NB4 (cell line): Measurements from ENCODE around the gene PEX11A.

ENCODE experiments used
- DNase-seq: peaks from one replicate; pipeline ENCODE4 v3.0.0; 2010; ENCODE audit warnings: low read depth
- H3K4me3 ChIP-seq: one replicate; pipeline ENCODE4 v1.5.1; 2011; ENCODE audit warnings: mild to moderate bottlenecking, low read depth, low read length, moderate library complexity
- CTCF ChIP-seq: IDR thresholded peaks from one replicate; pipeline ENCODE4 v1.5.1; 2012; ENCODE audit warnings: low read depth, low read length
- MYC ChIP-seq: IDR thresholded peaks from 2 replicates; pipeline ENCODE4 v1.6.1; 2011; ENCODE audit warnings: low read depth, low read length
- POLR2A ChIP-seq: IDR thresholded peaks from 2 replicates; pipeline ENCODE4 v1.6.1; 2011; ENCODE audit warnings: mild to moderate bottlenecking; ENCODE audit not compliant: insufficient read length; ENCODE audit errors: extremely low read depth
- TF ChIP-seq, protein P1 (sequence below): IDR thresholded peaks from 2 replicates; pipeline ENCODE4 v1.6.1; 2011; ENCODE audit warnings: low read depth, low read length

PEX11A gene

GRCh38 chr15:89728254-89728653, 37.7 kb upstream of the PEX11A start:
- H3K4me3 ChIP-seq, result no peak overlapping the region
- DNase-seq, result no peak
- TF ChIP-seq CTCF, result no peak

GRCh38 chr15:89725064-89725463, 34.5 kb upstream of the PEX11A start:
- DNase-seq, result no peak
- TF ChIP-seq MYC (no peak), POLR2A (no peak)
- H3K4me3 ChIP-seq, result no peak overlapping the region

DNA sequence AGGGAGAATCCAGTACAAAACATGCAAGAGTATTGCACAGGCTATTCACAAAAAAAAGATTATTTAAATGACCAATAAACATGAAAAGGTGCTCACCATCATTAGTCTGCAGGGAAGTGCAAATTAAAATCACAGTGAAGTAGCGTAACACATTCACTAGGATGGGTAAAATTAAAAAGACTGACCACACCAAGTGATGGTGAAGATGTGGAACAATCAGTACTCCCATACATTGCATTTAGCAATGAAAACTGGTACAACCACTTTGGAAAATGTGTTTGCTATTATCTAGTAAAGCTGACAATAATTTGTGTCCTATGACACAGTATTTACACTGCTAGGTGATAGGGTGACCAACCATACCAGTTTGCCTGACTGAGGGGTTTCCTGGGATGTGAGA, 34.1 kb upstream of the PEX11A start:
- TF ChIP-seq, protein P1, sequence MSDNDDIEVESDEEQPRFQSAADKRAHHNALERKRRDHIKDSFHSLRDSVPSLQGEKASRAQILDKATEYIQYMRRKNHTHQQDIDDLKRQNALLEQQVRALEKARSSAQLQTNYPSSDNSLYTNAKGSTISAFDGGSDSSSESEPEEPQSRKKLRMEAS, result no peak
- TF ChIP-seq MYC (no peak), POLR2A (no peak), CTCF (no peak)
- no peak for DNase-seq
- no peak overlapping the region for H3K4me3 ChIP-seq

GRCh38 chr15:89723031-89723430, 32.5 kb upstream of the PEX11A start:
- TF ChIP-seq CTCF (no peak), MYC (no peak), POLR2A (no peak)
- TF ChIP-seq, protein P1, result no peak
- H3K4me3 ChIP-seq, result no peak overlapping the region
- no peak for DNase-seq

GRCh38 chr15:89714775-89715174, 24.2 kb upstream of the PEX11A start:
- TF ChIP-seq CTCF, result no peak
- TF ChIP-seq, protein P1, result no peak
- no peak for TF ChIP-seq POLR2A
- no peak for TF ChIP-seq MYC
- no peak overlapping the region for H3K4me3 ChIP-seq
- peak; percentile 15 for DNase-seq

GRCh38 chr15:89707577-89707976, 17.0 kb upstream of the PEX11A start:
- no peak for DNase-seq
- no peak overlapping the region for H3K4me3 ChIP-seq
- TF ChIP-seq, protein P1, result no peak
- TF ChIP-seq MYC, result no peak
- TF ChIP-seq CTCF, result no peak
- TF ChIP-seq POLR2A, result no peak

- TF ChIP-seq POLR2A (no peak), CTCF (no peak), MYC (no peak)
- TF ChIP-seq, protein P1, result no peak
- H3K4me3 ChIP-seq, result no peak overlapping the region
- DNase-seq, result no peak
Observed at GRCh38 chr15:89704411-89704810, 13.9 kb upstream of the PEX11A start.
